K562 (cell line): ENCODE results near the gene SIGLEC5. TPM values are rescaled to one million over a fixed set of nuclear protein-coding genes. Genes with fewer than 3 reads are reported as not detected.
A peak's percentile ranks its signal among the peaks of the same experiment; 100 is the strongest.

Source experiments
- BRCA1 ChIP-seq, 2 experiments: fragments of 450-650 bp in 1 of 2; sonication (generic) in 1 of 2; formaldehyde crosslinking in 1 of 2; IDR thresholded peaks; 2 replicates each; pipeline versions ENCODE4 v1.5.0 to v1.6.1; 2017 to 2020; ENCODE audit warnings: mild to moderate bottlenecking in 1 of 2, missing genetic modification reagents in 1 of 2
- CEBPB ChIP-seq: fragments of 450-650 bp; IDR thresholded peaks from 2 replicates; pipeline ENCODE4 v1.6.1; 2016; ENCODE audit warnings: missing genetic modification characterization, missing compliant biosample characterization
- CHD4 ChIP-seq: fragments of 200-600 bp; sonication (generic); IDR thresholded peaks from 3 replicates; pipeline ENCODE4 v1.6.1; 2012; ENCODE audit warnings: low read depth, mild to moderate bottlenecking, mixed read lengths, low read length, inconsistent platforms; ENCODE audit not compliant: insufficient read depth, insufficient replicate concordance, poor library complexity, severe bottlenecking
- E2F3 ChIP-seq: fragments of 250-450 bp; sonication (Bioruptor Pico); IDR thresholded peaks from 2 replicates; pipeline ENCODE4 v1.4.0; 2020; ENCODE audit warnings: mild to moderate bottlenecking
- FUS ChIP-seq: fragments of 200-400 bp; formaldehyde crosslinking; optimal IDR thresholded peaks from 2 replicates; pipeline ENCODE3; 2017; ENCODE audit warnings: low read depth, low read length
- HDAC6 ChIP-seq: IDR thresholded peaks from 2 replicates; pipeline ENCODE4 v1.6.1; 2012; ENCODE audit warnings: low read depth, mild to moderate bottlenecking, control low read depth, inconsistent platforms, low read length, moderate library complexity
- NEUROD1 ChIP-seq: fragments of 150-350 bp; IDR thresholded peaks from 2 replicates; pipeline ENCODE4 v1.6.1; 2014; ENCODE audit warnings: borderline replicate concordance, low read length, low read depth; ENCODE audit not compliant: partially characterized antibody
- PHF21A ChIP-seq: fragments of 450-650 bp; IDR thresholded peaks from 2 replicates; pipeline ENCODE4 v1.6.1; 2017; ENCODE audit warnings: low read depth, borderline replicate concordance
- RBM15 ChIP-seq: fragments of 200-400 bp; formaldehyde crosslinking; IDR thresholded peaks from 2 replicates; pipeline ENCODE4 v1.6.1; 2018; ENCODE audit warnings: mild to moderate bottlenecking, low read length, moderate library complexity; ENCODE audit not compliant: insufficient read depth
- TAF7 ChIP-seq: fragments of 450-650 bp; IDR thresholded peaks from 2 replicates; pipeline ENCODE4 v1.6.1; 2016; ENCODE audit warnings: missing genetic modification characterization, missing compliant biosample characterization
- TCFL5 ChIP-seq: fragments of 250-450 bp; sonication (Bioruptor Pico); conservative IDR thresholded peaks from 2 replicates; pipeline ENCODE4 v1.6.1; 2021; ENCODE audit warnings: mild to moderate bottlenecking, moderate library complexity, matching md5 sums
- ZBTB8A ChIP-seq: fragments of 450-650 bp; IDR thresholded peaks from 2 replicates; pipeline ENCODE4 v1.6.1; 2018; ENCODE audit warnings: mild to moderate bottlenecking, moderate library complexity; ENCODE audit not compliant: partially characterized antibody
- ZKSCAN1 ChIP-seq: fragments of 150-350 bp; IDR thresholded peaks from 2 replicates; pipeline ENCODE4 v1.6.1; 2016; ENCODE audit warnings: low read depth, low read length
- ZKSCAN8 ChIP-seq: fragments of 200-800 bp; sonication (Bioruptor generic); IDR thresholded peaks from 2 replicates; pipeline ENCODE4 v1.6.1; 2016; ENCODE audit warnings: missing genetic modification characterization, missing compliant biosample characterization
- ZNF24 ChIP-seq: fragments of 450-650 bp; IDR thresholded peaks from 2 replicates; pipeline ENCODE4 v1.6.1; 2016
- ZNF3 ChIP-seq: fragments of 250-450 bp; sonication (Bioruptor Pico); IDR thresholded peaks from 2 replicates; pipeline ENCODE4 v1.5.0; 2021; ENCODE audit warnings: mild to moderate bottlenecking, moderate library complexity
- ZNF436 ChIP-seq: fragments of 250-450, 450-650 bp; sonication (Bioruptor Pico); formaldehyde crosslinking; IDR thresholded peaks from 2 replicates; pipeline ENCODE4 v1.7.0; 2020; ENCODE audit warnings: mild to moderate bottlenecking
- ZNF76 ChIP-seq: fragments of 250-450 bp; sonication (Bioruptor Pico); IDR thresholded peaks from 2 replicates; pipeline ENCODE4 v1.4.0; 2020; ENCODE audit warnings: mild to moderate bottlenecking, moderate library complexity, borderline replicate concordance
- polyA plus RNA-seq, 8 experiments: library from polyadenylated mRNA; depleted of rRNA in 4 of 8; stranded (reverse) in 5 of 8; unstranded in 3 of 8; fragments of >200 nt; fragmentation: Nextera tagmentation in 2 of 8; fragmentation: Illumina TruSeq in 1 of 8; extraction: Ambion mirVana in 2 of 8; extraction: Trizol in 1 of 8; gene quantifications; 2 replicates each; pipeline versions ENCODE4 v1.2.1 to v1.2.3, GENCODE V29; 2011 to 2014; ENCODE audit warnings: inconsistent platforms in 1 of 8, missing spikeins in 1 of 8
- total RNA-seq, 7 experiments: library from RNA; depleted of rRNA in 6 of 7; stranded (reverse); fragments of >200 nt in 6 of 7; fragmentation: Illumina TruSeq in 2 of 7; extraction: Trizol in 2 of 7; gene quantifications; 2 replicates each; pipeline versions ENCODE4 v1.2.1 to v1.2.3, GENCODE V29; 2011 to 2021; ENCODE audit warnings: low replicate concordance in 1 of 7
- TF ChIP-seq, protein P1 (sequence below): IDR thresholded peaks from 3 replicates; pipeline ENCODE4 v1.6.1; 2011; ENCODE audit warnings: borderline replicate concordance, mild to moderate bottlenecking, moderate library complexity; ENCODE audit not compliant: insufficient read length; ENCODE audit errors: extremely low read depth
- TF ChIP-seq, protein P2 (sequence below): fragments of 250-450 bp; sonication (Bioruptor Pico); IDR thresholded peaks from 2 replicates; pipeline ENCODE4 v1.8.0; 2022; ENCODE audit warnings: inconsistent platforms, mild to moderate bottlenecking, moderate library complexity, borderline replicate concordance

Gene SIGLEC5
- total and polyA plus RNA-seq, 9 of the 15 experiments (the other 6 are each of a cell fraction or from before 2014, with no cell fraction given): 0.14 TPM; not detected in 8

DNA sequence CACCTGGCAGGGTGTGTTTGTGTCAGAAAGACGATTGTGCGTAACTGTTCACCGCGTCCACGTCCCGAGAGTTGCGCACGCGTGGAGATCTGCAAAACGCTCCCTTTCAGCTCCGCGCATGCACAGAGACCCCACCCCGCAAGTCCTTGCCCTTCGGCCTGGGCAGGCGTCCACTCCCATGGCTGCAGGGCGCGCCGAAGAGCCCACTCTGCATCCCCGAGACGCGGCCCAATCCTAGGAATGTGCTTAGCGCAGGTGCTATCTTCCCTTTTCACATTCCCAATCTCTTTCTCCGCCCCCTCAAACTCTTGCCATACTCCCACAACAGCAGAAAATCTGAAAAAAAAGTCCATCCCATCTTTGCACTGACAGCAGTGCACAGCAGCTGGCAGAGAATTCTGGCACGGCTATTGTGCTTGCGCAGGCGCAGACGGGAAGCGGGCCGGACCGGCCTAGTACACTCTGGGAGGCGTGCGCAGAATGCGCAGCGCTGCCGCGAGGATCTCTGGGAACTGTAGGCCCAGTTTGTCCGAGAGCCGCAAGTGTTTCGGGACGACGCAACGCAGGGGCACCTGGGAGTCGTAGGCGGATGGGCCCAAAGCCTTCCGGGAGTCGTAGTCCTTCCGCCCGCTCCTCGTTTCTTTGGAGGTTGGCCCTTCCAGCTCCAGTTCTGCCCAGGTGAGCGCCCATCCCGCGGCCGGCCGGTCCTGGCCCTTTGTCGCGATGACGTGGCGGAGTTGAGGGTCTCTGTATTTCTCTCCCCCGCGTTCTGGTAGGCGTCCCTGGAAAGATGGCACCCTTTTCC, 36.0 kb downstream of the SIGLEC5 start (continued):
- TF ChIP-seq ZNF76: peak; percentile 42; the same call in 1 of the 2 replicates
- TF ChIP-seq BRCA1 (IDR thresholded peaks at IDR 0.05): no peak
- TF ChIP-seq BRCA1 (CRISPR knock-in tag; IDR thresholded peaks at IDR 0.05): no peak
- TF ChIP-seq PHF21A: no peak
- TF ChIP-seq ZNF3 (CRISPR knock-in tag): no peak
- TF ChIP-seq, protein P1, sequence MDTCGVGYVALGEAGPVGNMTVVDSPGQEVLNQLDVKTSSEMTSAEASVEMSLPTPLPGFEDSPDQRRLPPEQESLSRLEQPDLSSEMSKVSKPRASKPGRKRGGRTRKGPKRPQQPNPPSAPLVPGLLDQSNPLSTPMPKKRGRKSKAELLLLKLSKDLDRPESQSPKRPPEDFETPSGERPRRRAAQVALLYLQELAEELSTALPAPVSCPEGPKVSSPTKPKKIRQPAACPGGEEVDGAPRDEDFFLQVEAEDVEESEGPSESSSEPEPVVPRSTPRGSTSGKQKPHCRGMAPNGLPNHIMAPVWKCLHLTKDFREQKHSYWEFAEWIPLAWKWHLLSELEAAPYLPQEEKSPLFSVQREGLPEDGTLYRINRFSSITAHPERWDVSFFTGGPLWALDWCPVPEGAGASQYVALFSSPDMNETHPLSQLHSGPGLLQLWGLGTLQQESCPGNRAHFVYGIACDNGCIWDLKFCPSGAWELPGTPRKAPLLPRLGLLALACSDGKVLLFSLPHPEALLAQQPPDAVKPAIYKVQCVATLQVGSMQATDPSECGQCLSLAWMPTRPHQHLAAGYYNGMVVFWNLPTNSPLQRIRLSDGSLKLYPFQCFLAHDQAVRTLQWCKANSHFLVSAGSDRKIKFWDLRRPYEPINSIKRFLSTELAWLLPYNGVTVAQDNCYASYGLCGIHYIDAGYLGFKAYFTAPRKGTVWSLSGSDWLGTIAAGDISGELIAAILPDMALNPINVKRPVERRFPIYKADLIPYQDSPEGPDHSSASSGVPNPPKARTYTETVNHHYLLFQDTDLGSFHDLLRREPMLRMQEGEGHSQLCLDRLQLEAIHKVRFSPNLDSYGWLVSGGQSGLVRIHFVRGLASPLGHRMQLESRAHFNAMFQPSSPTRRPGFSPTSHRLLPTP: no peak
- TF ChIP-seq CEBPB (tag): no peak
- TF ChIP-seq HDAC6: no peak
- TF ChIP-seq ZNF436 (CRISPR knock-in tag): no peak
- no peak for TF ChIP-seq CHD4
- no peak for TF ChIP-seq RBM15
- TF ChIP-seq ZNF24: peak; percentile 96
- TF ChIP-seq, protein P2, sequence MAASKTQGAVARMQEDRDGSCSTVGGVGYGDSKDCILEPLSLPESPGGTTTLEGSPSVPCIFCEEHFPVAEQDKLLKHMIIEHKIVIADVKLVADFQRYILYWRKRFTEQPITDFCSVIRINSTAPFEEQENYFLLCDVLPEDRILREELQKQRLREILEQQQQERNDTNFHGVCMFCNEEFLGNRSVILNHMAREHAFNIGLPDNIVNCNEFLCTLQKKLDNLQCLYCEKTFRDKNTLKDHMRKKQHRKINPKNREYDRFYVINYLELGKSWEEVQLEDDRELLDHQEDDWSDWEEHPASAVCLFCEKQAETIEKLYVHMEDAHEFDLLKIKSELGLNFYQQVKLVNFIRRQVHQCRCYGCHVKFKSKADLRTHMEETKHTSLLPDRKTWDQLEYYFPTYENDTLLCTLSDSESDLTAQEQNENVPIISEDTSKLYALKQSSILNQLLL (CRISPR knock-in tag): no peak
- no peak for TF ChIP-seq FUS
- no peak for TF ChIP-seq E2F3
- no peak for TF ChIP-seq ZKSCAN8 (CRISPR knock-in tag)
- no peak for TF ChIP-seq ZKSCAN1
- no peak for TF ChIP-seq TAF7 (tag)
- TF ChIP-seq NEUROD1: no peak
- TF ChIP-seq ZBTB8A: no peak
- TF ChIP-seq TCFL5 (CRISPR knock-in tag): no peak
